ENCODE measurements around the gene ADAR. TPM values are rescaled to one million over a fixed set of nuclear protein-coding genes. Genes with fewer than 3 reads are reported as not detected.

ADAR gene
- total RNA-seq, 1 donor from 2014 or later: 83.7 TPM

GRCh38 chr1:154616659-154617345 is 8.8 kb upstream of the ADAR start:
- ATAC-seq: peak; percentile 93
- peak; percentile 65 for DNase-seq (ENCODE audit: low spot score)

- DNase-seq (ENCODE audit: low spot score) (no peak), ATAC-seq (no peak)
Observed at GRCh38 chr1:154615411-154615810, 7.4 kb upstream of the ADAR start.

- no peak for DNase-seq (ENCODE audit: low spot score)
- ATAC-seq: no peak
Observed at GRCh38 chr1:154614901-154615300, 6.9 kb upstream of the ADAR start.

DNA sequence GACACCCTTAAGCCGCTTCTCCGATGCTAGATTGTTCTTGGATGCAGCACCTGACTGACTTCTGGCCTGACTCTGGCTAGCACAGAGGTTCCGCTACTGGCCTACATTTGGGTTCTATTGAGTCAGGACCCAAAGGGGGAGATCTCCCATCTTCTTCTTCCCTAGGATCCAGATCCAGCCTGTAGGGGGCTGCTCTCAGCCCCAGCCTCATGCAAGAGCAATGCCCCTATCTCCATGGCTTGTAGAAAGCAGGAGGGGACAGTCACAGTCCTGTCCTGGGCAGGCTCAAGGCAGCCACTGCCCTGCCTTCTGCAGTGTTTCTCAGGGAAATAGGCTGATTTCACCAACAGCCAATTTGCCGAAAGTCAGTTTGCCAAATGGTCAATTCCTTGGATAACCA is 6.3 kb upstream of the ADAR start:
- no peak for ATAC-seq
- no peak for DNase-seq (ENCODE audit: low spot score)

DNA sequence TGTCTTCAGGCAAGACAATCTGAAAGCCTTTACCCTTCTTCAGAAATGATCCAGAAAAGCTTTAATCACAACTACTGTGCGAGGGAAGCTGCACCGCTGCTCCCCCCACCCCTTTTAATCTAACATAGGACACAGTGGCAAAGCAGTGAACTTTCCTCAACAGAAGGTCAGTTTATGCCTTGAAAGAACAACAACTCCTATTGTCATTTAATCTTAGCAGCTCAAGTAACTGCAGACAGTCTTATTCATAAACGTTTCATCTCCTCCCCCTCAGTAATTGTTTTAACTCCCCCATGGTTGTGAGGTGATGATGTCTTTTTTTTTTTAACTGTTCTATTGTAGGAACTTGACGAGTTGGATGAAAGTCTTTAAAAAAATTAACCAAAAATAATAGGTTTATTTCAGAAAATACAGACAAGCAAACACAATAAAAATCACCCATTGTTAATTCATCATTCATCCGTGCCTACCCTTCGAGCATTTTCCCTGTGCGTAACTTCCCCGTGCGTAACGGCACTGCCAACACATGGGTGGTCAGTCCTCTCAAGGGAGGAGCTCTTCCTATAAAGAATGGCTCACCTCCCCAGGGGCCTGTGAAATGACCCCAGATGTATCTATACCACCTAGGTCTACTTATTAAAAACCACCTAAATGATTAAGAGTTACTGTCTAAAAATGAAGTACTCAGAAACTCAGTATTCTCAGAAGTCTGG is 3.3 kb upstream of the ADAR start:
- ATAC-seq (no peak), DNase-seq (ENCODE audit: low spot score) (no peak)

DNA sequence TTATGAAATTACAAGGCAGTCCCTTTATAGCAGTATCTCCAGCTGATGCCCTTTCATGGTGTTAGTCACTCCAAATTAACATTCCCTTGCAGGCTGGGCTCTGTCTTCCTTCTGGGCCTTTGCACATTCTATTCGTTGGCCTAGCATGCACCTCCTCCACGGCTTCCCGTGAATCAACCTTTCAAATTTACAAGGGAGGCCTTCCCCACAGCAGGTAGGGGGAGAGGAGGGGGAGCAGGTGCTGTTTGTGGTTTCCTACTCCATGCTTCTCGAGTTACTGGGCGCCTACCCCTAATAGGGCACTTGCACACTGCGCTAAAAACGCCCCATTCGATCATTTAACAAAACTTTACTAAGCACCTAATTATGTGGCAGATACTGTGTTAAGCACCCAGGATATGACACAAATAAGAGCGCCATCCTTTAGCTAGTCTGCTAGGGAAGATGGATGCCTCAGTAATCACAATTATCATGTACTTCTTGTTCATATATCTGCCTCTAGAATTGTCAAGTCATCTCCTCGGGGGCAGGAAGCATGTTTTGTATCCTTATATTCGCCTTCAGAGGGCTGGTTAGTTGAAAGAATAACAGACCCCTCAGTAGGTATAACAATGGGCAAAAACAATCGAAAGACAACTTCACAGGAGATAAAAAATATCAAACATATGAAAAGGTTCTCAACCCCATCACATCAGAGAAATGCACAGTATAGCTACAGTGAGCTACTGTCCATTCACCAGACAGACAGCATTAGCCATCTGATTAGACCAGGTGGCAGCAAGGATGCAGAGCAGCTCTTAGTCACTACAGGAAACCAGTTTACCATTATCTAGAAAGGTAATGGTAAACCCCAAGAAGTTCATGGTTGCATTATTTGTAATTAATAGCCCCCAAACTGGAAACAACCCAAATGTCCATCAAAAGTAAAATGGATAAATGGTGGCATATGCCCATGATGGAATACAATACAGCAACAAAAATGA is 1.7 kb upstream of the ADAR start:
- no peak for DNase-seq (ENCODE audit: low spot score)
- no peak for ATAC-seq

DNA sequence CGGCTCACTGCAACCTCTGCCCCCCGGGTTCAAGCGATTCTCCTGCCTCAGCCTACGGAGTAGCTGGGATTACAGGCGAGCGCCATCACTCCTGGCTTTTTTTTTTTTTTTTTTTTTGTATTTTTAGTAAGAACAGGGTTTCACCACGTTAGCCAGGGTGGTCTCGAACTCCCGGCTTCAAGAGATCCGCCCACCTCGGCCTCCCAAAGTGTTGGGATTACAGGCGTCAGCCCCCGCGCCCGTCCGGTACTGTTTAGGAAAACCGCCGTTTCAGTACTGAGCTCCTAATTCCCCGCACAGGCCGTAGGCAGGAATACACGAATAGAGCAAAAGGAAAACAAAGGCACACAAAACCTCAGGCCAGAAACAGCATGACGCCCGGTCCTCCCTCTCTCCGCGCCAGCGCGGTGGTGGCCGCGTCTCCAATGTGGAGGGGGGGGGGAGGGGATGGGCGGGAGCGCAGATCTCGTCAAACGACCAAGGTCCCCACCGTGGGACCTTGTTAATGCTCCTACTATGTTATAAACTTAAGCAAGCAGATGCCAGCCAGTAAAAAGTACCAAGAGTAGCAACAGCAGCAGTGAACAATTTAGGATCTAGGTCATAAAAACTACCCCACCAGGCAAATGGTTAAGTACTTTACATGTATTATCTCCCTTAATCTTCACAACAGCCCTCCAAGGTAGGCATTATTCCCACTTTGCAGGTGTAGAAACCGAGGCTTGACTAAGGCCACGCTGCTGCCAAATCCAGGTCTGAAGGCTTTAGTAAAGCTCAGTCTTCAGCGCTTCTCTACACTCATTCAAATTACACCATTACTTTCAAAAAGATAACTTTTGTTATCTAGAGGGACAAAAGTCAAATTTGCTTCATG is 648 bp upstream of the ADAR start:
- ATAC-seq (peak; percentile 56), DNase-seq (ENCODE audit: low spot score) (no peak)

GRCh38 chr1:154607106-154607608 is 829 bp downstream of the ADAR start:
- no peak for DNase-seq (ENCODE audit: low spot score)
- ATAC-seq: peak; percentile 30

DNA sequence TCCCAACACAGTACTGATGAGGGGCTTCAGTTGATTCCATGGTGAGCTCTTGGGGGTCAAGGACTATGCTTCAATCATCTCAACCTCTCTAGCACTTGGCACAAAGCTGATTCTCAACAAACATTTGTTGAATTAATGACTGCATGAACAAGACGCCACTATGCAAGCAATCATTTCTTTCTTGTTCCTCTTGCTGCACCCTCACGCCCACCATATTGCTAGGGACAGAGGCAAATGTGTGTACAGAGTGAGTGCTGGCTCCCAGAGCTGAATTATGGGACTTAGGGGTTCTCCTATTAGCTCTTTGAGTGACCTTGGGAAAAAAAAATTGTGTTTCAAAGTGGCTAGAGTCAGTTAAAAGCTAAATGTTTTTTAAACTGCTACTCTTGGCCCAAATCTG is 2.5 kb downstream of the ADAR start:
- DNase-seq (ENCODE audit: low spot score) (no peak), ATAC-seq (no peak)

DNA sequence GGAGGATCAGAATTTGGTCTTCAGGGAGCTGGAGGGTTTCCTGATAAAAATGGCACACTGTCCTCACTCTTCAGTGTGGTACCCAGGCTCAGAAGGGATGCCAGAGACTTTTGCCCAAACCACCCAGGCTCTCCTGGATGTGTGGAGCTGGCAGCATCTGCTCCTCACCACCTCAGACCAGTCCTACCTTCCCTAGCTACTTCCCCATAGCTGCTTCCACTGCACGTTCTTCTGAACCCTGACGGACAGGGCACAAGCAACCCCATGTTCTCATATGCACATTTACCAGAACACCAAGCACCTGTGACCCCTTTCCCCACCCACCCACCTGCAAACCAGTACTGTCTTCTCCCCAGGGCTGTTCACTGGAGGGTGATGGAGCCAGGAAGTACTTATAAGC is 4.7 kb downstream of the ADAR start:
- ATAC-seq: no peak
- DNase-seq (ENCODE audit: low spot score): no peak

- ATAC-seq (no peak), DNase-seq (ENCODE audit: low spot score) (no peak)
Observed at GRCh38 chr1:154599658-154600057, 8.3 kb downstream of the ADAR start.

GRCh38 chr1:154598871-154599635 is 8.9 kb downstream of the ADAR start:
- ATAC-seq (no peak), DNase-seq (ENCODE audit: low spot score) (no peak)

DNA sequence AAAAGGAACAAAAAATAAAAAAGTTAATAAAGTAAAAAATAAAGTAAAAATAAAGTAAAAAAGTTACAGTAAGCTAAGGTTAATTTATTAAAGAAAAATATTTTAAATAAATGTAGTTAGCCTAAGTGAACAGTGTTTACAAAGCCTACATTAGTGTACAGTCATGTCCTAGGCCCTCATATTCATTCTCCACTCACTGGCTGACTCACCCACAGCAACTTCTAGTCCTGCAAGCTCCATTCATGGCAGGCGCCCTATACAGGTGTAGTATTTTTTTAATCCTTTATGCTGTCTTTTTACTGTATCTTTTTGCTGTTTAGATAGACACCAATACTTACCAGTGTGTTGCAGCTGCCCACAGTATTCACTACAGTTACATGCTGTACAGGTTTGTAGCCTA is 12.4 kb downstream of the ADAR start:
- ATAC-seq: no peak
- no peak for DNase-seq (ENCODE audit: low spot score)

DNA sequence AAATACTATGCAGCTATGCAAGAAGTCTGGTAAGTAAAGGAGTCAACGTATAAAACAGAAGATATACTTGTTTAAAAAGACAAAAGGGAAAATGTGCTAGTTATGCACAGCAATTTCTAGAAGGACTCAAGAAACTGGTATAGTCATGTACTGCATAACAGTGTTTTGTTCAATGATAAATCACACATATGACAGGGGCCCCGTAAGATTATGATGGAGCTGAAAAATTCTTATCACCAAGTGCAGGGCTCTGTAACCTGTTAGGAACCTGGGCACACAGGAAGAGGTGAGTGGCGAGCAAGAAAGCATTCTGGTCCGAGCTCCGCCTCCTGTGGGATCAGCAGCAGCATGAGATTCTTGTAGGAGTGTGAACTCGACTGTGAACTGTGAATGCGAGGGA is 13.2 kb downstream of the ADAR start:
- DNase-seq (ENCODE audit: low spot score) (no peak), ATAC-seq (no peak)

DNA sequence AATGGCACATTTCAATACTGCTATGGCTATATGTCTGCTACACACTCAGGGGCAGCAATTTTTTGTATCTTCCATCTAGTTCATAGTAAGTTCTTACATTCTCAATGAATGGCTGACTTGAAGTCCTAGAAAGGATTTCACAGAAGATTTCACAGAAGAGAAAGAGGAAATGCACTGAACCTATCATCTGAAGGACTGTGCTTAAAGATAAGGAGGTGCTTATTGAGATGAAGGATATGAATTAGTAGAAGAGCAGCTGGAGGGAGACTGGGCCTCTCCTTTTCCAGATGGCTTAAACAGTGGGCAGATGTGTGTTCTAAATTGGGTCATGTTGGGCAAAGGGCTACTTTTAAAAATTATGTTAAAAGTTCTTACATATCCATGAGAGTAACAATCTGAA is 14.6 kb downstream of the ADAR start:
- ATAC-seq: no peak
- DNase-seq (ENCODE audit: low spot score): no peak

DNA sequence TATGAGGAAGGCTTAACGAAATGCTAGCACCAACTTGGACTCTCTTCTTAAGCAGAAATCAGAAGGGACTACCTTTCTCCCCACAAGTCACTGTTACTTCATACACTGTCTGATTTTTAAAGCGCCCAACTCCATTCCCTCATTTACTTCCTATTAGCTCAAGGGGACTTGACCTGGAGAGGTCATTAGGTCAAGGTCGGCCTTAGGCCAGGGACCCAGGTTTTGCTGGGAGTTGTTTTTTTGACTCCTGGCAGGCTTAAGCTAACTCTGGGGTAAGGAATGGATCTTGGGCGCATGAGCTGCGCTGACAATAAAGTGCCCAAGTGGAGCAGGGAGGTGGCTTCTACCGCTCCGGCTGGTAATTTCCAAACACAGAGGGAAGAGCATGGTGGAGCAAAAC is 16.8 kb downstream of the ADAR start:
- ATAC-seq: no peak
- DNase-seq (ENCODE audit: low spot score): no peak

GRCh38 chr1:154590756-154591155 is 17.2 kb downstream of the ADAR start:
- ATAC-seq: no peak
- no peak for DNase-seq (ENCODE audit: low spot score)

GRCh38 chr1:154589780-154590179 is 18.2 kb downstream of the ADAR start:
- no peak for DNase-seq (ENCODE audit: low spot score)
- ATAC-seq: no peak

DNA sequence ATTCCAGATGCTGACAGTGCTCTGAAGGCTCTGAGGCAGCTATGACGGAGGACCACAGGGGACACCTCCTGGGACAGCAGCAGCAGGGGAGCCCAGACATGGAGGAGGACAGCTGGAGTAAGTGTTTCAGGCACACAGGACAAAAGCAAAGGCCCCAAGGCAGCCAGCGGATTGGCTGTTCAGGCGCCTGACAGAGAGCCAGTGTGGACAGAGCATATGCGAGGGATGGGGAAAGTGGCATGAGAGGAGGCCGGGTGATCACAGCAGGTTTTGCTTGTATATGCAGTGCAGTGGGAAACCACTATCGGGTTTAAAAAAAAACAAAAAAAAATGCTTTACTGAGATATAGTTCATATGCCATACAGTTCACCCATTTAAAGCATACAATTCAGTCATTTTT is 21.3 kb downstream of the ADAR start:
- no peak for ATAC-seq
- DNase-seq (ENCODE audit: low spot score): no peak

DNA sequence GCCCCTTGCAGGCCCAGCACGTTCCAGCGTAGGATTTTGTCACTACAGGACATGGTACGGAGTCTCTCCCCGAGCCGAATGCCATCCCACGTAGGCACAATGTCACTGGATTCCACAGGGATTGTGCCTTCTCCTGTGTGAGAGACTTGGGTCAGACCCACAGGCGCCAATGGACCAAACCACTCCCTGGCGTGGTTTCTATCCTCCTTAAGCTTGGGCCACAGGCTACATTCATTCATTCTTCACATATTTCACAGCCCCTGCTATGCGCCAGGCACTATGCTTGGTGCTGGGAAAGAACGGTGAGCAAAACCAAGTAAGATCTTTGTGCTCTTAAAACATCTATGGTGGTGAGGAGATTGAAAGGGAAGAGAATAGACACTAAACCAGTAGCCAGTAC is 21.8 kb downstream of the ADAR start:
- ATAC-seq: no peak

More for the DNA sequence above, 21.8 kb downstream of the ADAR start:
- no peak for DNase-seq (ENCODE audit: low spot score)
